ENCODE data around the gene SSBP2. TPM values are rescaled to one million over a fixed set of nuclear protein-coding genes. Genes with fewer than 3 reads are reported as not detected.

The SSBP2 gene
- total and polyA plus RNA-seq, 5 donors from 2014 or later, result 17.6 to 43.0 (median 37.4) TPM

DNA sequence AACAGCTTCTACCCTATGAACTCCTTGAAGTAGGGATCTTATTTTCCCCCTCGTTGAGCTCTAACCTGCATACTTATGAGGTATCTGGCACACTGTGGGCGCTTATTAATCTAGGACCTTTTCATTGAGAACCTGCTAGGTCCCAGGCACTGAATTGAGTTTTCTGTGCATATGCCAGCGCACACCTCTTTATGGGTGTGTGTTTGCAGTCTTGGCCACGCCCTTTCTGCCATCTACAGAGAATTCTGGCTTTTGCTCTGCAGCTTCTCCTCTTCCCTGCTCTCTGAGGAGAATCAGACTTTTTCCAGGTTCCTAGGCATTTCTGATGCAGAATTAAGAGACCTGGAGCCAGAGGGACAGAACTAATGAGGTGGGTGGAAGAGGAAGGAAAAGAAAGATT lies 25.4 kb upstream of the SSBP2 start:
- Histone ChIP-seq H3K9me3 (ENCODE audit: control insufficient read depth in 2 of 2, low read length in 2 of 2) (no peaks in the 10 kb centered on the region), H3K27me3 (ENCODE audit: control insufficient read depth, insufficient read depth, low read length) (no peaks in the 10 kb centered on the region), H3K4me3 (ENCODE audit: low read depth, low read length) (no peak overlapping the region), H3K4me1 (ENCODE audit: control insufficient read depth, insufficient read depth, low read length, poor library complexity, severe bottlenecking) (peaks cover 12% of the 10 kb centered on the region), H3K36me3 (ENCODE audit: control insufficient read depth, insufficient read depth, low read length) (no peaks in the 10 kb centered on the region), H3K27ac (ENCODE audit: insufficient read depth, low read length, poor library complexity, severe bottlenecking) (no peak overlapping the region)
- no peaks in the 10 kb centered on the region for H3K27me3 Mint-ChIP-seq
- H3K27ac Mint-ChIP-seq, result no peak overlapping the region
- H3K4me3 Mint-ChIP-seq, result no peak overlapping the region
- no peaks in the 10 kb centered on the region for H3K9me3 Mint-ChIP-seq
- H3K4me1 Mint-ChIP-seq, result peaks cover 13 to 27% (median 22%) of the 10 kb centered on the region in 4 donors
- ATAC-seq (ENCODE audit: low read depth in 2 of 2), result no peak
- H3K36me3 Mint-ChIP-seq, result no peaks in the 10 kb centered on the region
- DNase-seq, result no peak

GRCh38 chr5:81774374-81774773 lies 23.5 kb upstream of the SSBP2 start:
- H3K9me3 Mint-ChIP-seq, result no peaks in the 10 kb centered on the region
- Histone ChIP-seq H3K27me3 (ENCODE audit: control insufficient read depth, insufficient read depth, low read length) (no peaks in the 10 kb centered on the region), H3K27ac (ENCODE audit: insufficient read depth, low read length, poor library complexity, severe bottlenecking) (no peak overlapping the region), H3K9me3 (ENCODE audit: control insufficient read depth in 2 of 2, low read length in 2 of 2) (no peaks in the 10 kb centered on the region), H3K4me3 (ENCODE audit: low read depth, low read length) (no peak overlapping the region), H3K36me3 (ENCODE audit: control insufficient read depth, insufficient read depth, low read length) (no peaks in the 10 kb centered on the region), H3K4me1 (ENCODE audit: control insufficient read depth, insufficient read depth, low read length, poor library complexity, severe bottlenecking) (peaks cover 8% of the 10 kb centered on the region)
- H3K27ac Mint-ChIP-seq, result no peak overlapping the region
- DNase-seq (no peak), ATAC-seq (ENCODE audit: low read depth in 2 of 2) (no peak)
- peaks cover 9 to 20% (median 16%) of the 10 kb centered on the region in 4 donors for H3K4me1 Mint-ChIP-seq
- H3K4me3 Mint-ChIP-seq, result no peak overlapping the region
- H3K36me3 Mint-ChIP-seq, result no peaks in the 10 kb centered on the region
- no peaks in the 10 kb centered on the region for H3K27me3 Mint-ChIP-seq

DNA sequence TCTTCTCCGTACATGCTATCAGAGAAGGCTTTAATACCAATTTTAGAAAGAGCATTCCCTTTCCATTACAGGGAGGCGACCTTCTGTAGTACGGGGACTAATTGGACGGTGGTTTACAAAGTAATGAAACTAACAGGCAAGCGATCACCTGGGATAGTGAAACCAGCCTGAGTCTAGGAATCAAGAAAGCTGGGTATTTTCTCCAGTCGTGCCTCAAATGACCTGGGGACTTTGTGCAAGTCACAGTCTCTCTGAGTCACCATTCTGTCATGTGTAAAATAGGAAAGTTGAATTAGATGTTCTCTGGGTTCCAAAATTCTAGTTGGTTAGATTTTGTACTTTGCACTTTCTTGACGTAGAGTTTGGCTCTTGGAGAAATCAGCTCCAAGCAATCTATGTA lies 22.7 kb upstream of the SSBP2 start:
- Histone ChIP-seq H3K9me3 (ENCODE audit: control insufficient read depth in 2 of 2, low read length in 2 of 2) (no peaks in the 10 kb centered on the region), H3K4me3 (ENCODE audit: low read depth, low read length) (no peak overlapping the region), H3K27me3 (ENCODE audit: control insufficient read depth, insufficient read depth, low read length) (no peaks in the 10 kb centered on the region), H3K4me1 (ENCODE audit: control insufficient read depth, insufficient read depth, low read length, poor library complexity, severe bottlenecking) (peaks cover 3% of the 10 kb centered on the region), H3K36me3 (ENCODE audit: control insufficient read depth, insufficient read depth, low read length) (no peaks in the 10 kb centered on the region), H3K27ac (ENCODE audit: insufficient read depth, low read length, poor library complexity, severe bottlenecking) (no peak overlapping the region)
- Mint-ChIP-seq H3K4me3 (no peak overlapping the region), H3K4me1 (peaks cover 4 to 12% (median 9%) of the 10 kb centered on the region in 4 donors), H3K27me3 (no peaks in the 10 kb centered on the region), H3K9me3 (no peaks in the 10 kb centered on the region), H3K36me3 (no peaks in the 10 kb centered on the region), H3K27ac (no peak overlapping the region)
- no peak for DNase-seq
- no peak for ATAC-seq (ENCODE audit: low read depth in 2 of 2)

DNA sequence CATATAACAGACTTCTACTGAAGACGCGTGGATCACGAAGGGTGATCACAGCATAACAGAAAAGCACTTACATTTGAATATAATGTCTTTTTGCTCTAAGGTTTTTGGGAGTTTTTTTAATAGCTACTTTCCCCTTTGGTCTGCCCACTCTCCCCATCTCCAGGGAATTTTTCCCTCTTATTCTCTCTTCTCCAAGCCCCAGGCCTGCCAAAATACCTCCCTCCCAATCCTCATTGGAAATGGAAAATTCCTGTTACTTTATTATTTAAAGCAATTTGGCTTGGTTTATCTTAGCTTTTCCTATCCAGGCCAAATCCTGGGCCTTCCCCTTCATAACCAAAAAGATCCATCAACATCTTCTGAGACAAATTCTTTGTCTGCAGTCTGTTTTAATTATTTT lies 22.3 kb upstream of the SSBP2 start:
- no peaks in the 10 kb centered on the region for H3K27me3 Mint-ChIP-seq
- no peak overlapping the region for H3K4me3 ChIP-seq (ENCODE audit: low read depth, low read length)
- peaks cover under 1 to 8% (median 5%) of the 10 kb centered on the region in 4 donors for H3K4me1 Mint-ChIP-seq
- DNase-seq (no peak), ATAC-seq (ENCODE audit: low read depth in 2 of 2) (no peak)
- H3K9me3 Mint-ChIP-seq, result no peaks in the 10 kb centered on the region
- no peaks in the 10 kb centered on the region for H3K36me3 Mint-ChIP-seq
- H3K27ac Mint-ChIP-seq, result no peak overlapping the region
- no peaks in the 10 kb centered on the region for H3K27me3 ChIP-seq (ENCODE audit: control insufficient read depth, insufficient read depth, low read length)
- H3K9me3 ChIP-seq (ENCODE audit: control insufficient read depth in 2 of 2, low read length in 2 of 2), result no peaks in the 10 kb centered on the region
- no peaks in the 10 kb centered on the region for H3K4me1 ChIP-seq (ENCODE audit: control insufficient read depth, insufficient read depth, low read length, poor library complexity, severe bottlenecking)
- no peak overlapping the region for H3K4me3 Mint-ChIP-seq
- H3K36me3 ChIP-seq (ENCODE audit: control insufficient read depth, insufficient read depth, low read length), result no peaks in the 10 kb centered on the region
- H3K27ac ChIP-seq (ENCODE audit: insufficient read depth, low read length, poor library complexity, severe bottlenecking), result no peak overlapping the region

- Histone ChIP-seq H3K27ac (ENCODE audit: insufficient read depth, low read length, poor library complexity, severe bottlenecking) (no peak overlapping the region), H3K36me3 (ENCODE audit: control insufficient read depth, insufficient read depth, low read length) (no peaks in the 10 kb centered on the region), H3K27me3 (ENCODE audit: control insufficient read depth, insufficient read depth, low read length) (no peaks in the 10 kb centered on the region), H3K9me3 (ENCODE audit: control insufficient read depth in 2 of 2, low read length in 2 of 2) (no peaks in the 10 kb centered on the region), H3K4me3 (ENCODE audit: low read depth, low read length) (no peak overlapping the region), H3K4me1 (ENCODE audit: control insufficient read depth, insufficient read depth, low read length, poor library complexity, severe bottlenecking) (no peaks in the 10 kb centered on the region)
- DNase-seq (no peak), ATAC-seq (ENCODE audit: low read depth in 2 of 2) (no peak)
- no peaks in the 10 kb centered on the region for H3K27me3 Mint-ChIP-seq
- peaks cover 0 to 5% (median 2%) of the 10 kb centered on the region in 4 donors for H3K4me1 Mint-ChIP-seq
- H3K4me3 Mint-ChIP-seq, result no peak overlapping the region
- no peaks in the 10 kb centered on the region for H3K36me3 Mint-ChIP-seq
- H3K27ac Mint-ChIP-seq, result no peak overlapping the region
- H3K9me3 Mint-ChIP-seq, result no peaks in the 10 kb centered on the region
These were observed 21.6 kb upstream of the SSBP2 start for GRCh38 chr5:81772488-81772887.

DNA sequence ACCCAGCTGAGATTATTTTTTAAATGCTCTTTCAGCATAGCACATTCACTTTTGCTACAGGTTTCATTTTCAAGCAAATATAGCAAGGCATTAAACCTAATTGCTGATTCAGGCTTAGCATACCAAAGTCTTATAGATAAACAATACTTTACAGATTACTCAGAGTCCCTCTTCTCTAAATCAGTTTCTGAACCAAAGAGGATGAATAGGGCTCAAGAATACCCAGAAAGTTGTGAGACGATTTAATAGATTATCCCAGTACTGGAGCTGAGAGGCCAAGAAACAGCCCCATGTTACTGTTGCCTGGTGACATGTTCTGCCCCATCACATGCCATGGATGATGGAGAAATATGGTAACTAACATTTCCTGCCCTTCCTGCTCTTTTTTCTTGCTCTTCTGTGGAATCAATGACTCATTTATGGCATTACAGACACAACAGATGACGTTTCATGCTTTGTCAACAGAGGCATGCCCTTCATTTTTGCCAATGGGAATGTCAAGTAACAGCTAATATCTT lies 18.1 kb upstream of the SSBP2 start:
- Histone ChIP-seq H3K9me3 (ENCODE audit: control insufficient read depth in 2 of 2, low read length in 2 of 2) (no peaks in the 10 kb centered on the region), H3K4me3 (ENCODE audit: low read depth, low read length) (no peak overlapping the region), H3K4me1 (ENCODE audit: control insufficient read depth, insufficient read depth, low read length, poor library complexity, severe bottlenecking) (no peaks in the 10 kb centered on the region), H3K36me3 (ENCODE audit: control insufficient read depth, insufficient read depth, low read length) (no peaks in the 10 kb centered on the region), H3K27me3 (ENCODE audit: control insufficient read depth, insufficient read depth, low read length) (no peaks in the 10 kb centered on the region), H3K27ac (ENCODE audit: insufficient read depth, low read length, poor library complexity, severe bottlenecking) (no peak overlapping the region)
- H3K4me3 Mint-ChIP-seq, result no peak overlapping the region
- peaks cover 3% of the 10 kb centered on the region for H3K27me3 Mint-ChIP-seq
- H3K36me3 Mint-ChIP-seq, result no peaks in the 10 kb centered on the region
- DNase-seq (no peak), ATAC-seq (ENCODE audit: low read depth in 2 of 2) (no peak)
- H3K9me3 Mint-ChIP-seq, result peaks cover 0 to 1% (median 0%) of the 10 kb centered on the region in 7 donors
- H3K27ac Mint-ChIP-seq, result no peak overlapping the region
- H3K4me1 Mint-ChIP-seq, result peaks cover 0 to 4% (median 0%) of the 10 kb centered on the region in 4 donors

- H3K9me3 Mint-ChIP-seq, result peaks cover 0 to 3% (median 0%) of the 10 kb centered on the region in 7 donors
- no peak for ATAC-seq (ENCODE audit: low read depth in 2 of 2)
- H3K27ac Mint-ChIP-seq, result no peak overlapping the region
- H3K4me3 Mint-ChIP-seq, result no peak overlapping the region
- H3K36me3 ChIP-seq (ENCODE audit: control insufficient read depth, insufficient read depth, low read length), result no peaks in the 10 kb centered on the region
- H3K4me1 Mint-ChIP-seq, result peaks cover 0 to 5% (median 0%) of the 10 kb centered on the region in 4 donors
- no peak overlapping the region for H3K27ac ChIP-seq (ENCODE audit: insufficient read depth, low read length, poor library complexity, severe bottlenecking)
- no peak overlapping the region for H3K4me3 ChIP-seq (ENCODE audit: low read depth, low read length)
- peaks cover 9% of the 10 kb centered on the region for H3K27me3 Mint-ChIP-seq
- H3K27me3 ChIP-seq (ENCODE audit: control insufficient read depth, insufficient read depth, low read length), result no peaks in the 10 kb centered on the region
- no peaks in the 10 kb centered on the region for H3K4me1 ChIP-seq (ENCODE audit: control insufficient read depth, insufficient read depth, low read length, poor library complexity, severe bottlenecking)
- no peaks in the 10 kb centered on the region for H3K36me3 Mint-ChIP-seq
- no peaks in the 10 kb centered on the region for H3K9me3 ChIP-seq (ENCODE audit: control insufficient read depth in 2 of 2, low read length in 2 of 2)
- no peak for DNase-seq
These were observed 17.0 kb upstream of the SSBP2 start for GRCh38 chr5:81767938-81768337.

DNA sequence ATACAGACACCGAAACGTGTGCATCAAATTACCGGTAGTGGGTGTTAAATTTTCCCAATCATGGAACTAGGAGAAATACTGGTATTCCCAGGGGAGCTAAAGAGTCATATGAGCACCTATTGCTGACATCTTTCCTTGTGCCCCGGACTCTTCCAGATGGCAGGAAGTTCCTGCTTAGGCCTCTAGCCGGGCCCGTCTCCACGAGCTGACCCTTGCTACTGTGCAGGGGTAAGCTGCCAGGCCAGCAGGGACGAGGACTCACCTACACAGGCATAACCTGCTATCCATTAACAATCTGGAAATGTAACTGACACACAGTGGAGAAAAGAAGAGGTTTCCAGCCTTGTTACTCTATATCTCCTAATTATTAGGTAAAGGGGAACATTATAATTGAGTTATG lies 16.2 kb upstream of the SSBP2 start:
- Histone ChIP-seq H3K9me3 (ENCODE audit: control insufficient read depth in 2 of 2, low read length in 2 of 2) (no peaks in the 10 kb centered on the region), H3K4me3 (ENCODE audit: low read depth, low read length) (no peak overlapping the region), H3K36me3 (ENCODE audit: control insufficient read depth, insufficient read depth, low read length) (no peaks in the 10 kb centered on the region), H3K4me1 (ENCODE audit: control insufficient read depth, insufficient read depth, low read length, poor library complexity, severe bottlenecking) (no peaks in the 10 kb centered on the region), H3K27me3 (ENCODE audit: control insufficient read depth, insufficient read depth, low read length) (no peaks in the 10 kb centered on the region), H3K27ac (ENCODE audit: insufficient read depth, low read length, poor library complexity, severe bottlenecking) (no peak overlapping the region)
- H3K4me3 Mint-ChIP-seq, result no peak overlapping the region
- H3K36me3 Mint-ChIP-seq, result no peaks in the 10 kb centered on the region
- H3K9me3 Mint-ChIP-seq, result peaks cover 0 to 3% (median 0%) of the 10 kb centered on the region in 7 donors
- no peak overlapping the region for H3K27ac Mint-ChIP-seq
- peaks cover 0 to 5% (median 0%) of the 10 kb centered on the region in 4 donors for H3K4me1 Mint-ChIP-seq
- DNase-seq (no peak), ATAC-seq (ENCODE audit: low read depth in 2 of 2) (no peak)
- H3K27me3 Mint-ChIP-seq, result peaks cover 9% of the 10 kb centered on the region
